22Rv1 (cell line): ENCODE measurements around the gene OPRD1.

ENCODE experiments used
- H3K27ac ChIP-seq: fragments of 450-650 bp; 2 replicates; pipeline ENCODE4 v1.5.1; 2017
- ZFX ChIP-seq: fragments of 450-650 bp; IDR thresholded peaks from 2 replicates; pipeline ENCODE4 v1.6.1; 2017; ENCODE audit warnings: antibody characterized with exemption, borderline replicate concordance
- TF ChIP-seq, protein P1 (sequence below): fragments of 450-650 bp; IDR thresholded peaks from 2 replicates; pipeline ENCODE4 v1.5.1; 2017; ENCODE audit warnings: mild to moderate bottlenecking

Gene OPRD1

DNA sequence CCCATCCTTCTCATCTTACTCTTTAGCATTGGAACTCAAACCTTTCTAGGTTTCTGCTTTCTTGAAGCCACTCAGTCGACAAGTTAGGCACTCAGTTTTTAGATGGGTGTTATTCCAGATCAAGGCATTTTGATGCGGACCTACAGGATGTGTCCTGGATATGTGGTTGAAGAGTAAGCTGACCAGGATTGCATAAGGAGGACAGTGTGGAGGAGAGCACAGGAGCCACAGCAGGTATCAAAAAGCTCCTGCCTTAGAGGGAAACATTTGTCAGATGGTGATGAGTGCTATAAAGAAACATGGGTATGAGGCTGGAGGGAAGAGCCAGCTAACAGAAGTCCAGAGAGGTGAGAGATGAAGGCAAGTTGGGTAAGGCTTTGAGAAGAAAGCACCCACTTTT lies 33.9 kb upstream of the OPRD1 start:
- TF ChIP-seq, protein P1, sequence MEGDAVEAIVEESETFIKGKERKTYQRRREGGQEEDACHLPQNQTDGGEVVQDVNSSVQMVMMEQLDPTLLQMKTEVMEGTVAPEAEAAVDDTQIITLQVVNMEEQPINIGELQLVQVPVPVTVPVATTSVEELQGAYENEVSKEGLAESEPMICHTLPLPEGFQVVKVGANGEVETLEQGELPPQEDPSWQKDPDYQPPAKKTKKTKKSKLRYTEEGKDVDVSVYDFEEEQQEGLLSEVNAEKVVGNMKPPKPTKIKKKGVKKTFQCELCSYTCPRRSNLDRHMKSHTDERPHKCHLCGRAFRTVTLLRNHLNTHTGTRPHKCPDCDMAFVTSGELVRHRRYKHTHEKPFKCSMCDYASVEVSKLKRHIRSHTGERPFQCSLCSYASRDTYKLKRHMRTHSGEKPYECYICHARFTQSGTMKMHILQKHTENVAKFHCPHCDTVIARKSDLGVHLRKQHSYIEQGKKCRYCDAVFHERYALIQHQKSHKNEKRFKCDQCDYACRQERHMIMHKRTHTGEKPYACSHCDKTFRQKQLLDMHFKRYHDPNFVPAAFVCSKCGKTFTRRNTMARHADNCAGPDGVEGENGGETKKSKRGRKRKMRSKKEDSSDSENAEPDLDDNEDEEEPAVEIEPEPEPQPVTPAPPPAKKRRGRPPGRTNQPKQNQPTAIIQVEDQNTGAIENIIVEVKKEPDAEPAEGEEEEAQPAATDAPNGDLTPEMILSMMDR, result no peak
- TF ChIP-seq ZFX, result no peak
- H3K27ac ChIP-seq, result no peak overlapping the region

DNA sequence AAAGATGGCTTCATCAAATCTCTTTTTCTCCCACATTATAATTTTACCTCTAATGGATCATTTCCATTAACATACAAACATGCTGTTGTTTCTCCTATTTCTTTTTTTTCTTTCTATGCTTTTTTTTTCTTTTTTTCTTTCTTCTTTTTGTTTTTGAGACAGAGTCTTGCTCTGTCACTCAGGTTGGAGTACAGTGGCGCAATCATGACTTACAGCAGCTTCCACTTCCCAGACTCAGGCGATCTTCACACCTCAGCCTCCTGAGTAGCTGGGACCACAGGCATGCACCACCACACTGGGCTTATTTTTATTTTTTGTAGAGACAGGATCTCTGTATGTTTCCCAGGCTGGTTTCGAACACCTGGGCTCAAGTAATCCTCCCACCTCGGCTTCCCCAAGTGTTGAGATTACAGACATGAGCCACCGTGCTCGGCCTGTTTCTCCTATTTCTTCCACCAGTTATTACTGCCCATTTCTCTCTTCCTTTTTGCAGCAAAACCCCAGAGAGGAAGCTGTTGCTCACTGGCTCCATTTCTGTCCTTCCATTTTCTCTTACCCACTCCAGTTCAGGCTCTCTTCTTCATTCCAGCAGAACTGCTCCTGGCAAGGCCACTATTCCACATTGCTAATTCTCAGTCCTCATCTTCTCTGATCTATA lies 32.1 kb upstream of the OPRD1 start:
- H3K27ac ChIP-seq, result no peak overlapping the region
- no peak for TF ChIP-seq ZFX
- TF ChIP-seq, protein P1, result no peak

DNA sequence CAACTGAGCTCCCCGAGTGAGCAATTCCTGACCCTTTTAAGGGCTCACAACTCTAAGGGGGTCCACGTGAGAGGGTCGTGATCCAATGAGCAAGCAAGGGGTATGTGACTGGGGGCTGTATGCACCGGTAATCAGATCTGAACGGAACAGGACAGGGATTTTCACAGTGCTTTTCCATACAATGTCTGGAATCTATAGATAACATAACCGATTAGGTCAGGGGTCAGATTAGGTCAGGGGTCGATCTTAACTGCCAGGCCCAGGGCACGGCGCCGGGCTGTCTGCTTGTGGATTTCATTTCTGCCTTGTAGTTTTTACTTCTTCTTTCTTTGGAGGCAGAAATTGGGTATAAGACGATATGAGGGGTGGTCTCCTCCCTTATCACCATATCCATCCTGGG lies 30.7 kb upstream of the OPRD1 start:
- H3K27ac ChIP-seq, result no peak overlapping the region
- TF ChIP-seq ZFX, result no peak
- TF ChIP-seq, protein P1, result no peak

- no peak overlapping the region for H3K27ac ChIP-seq
- TF ChIP-seq, protein P1, result no peak
- TF ChIP-seq ZFX, result no peak
These were observed 30.0 kb upstream of the OPRD1 start for GRCh38 chr1:28782011-28782410.

GRCh38 chr1:28783363-28783762 lies 28.6 kb upstream of the OPRD1 start:
- no peak overlapping the region for H3K27ac ChIP-seq
- TF ChIP-seq ZFX, result no peak
- TF ChIP-seq, protein P1, result no peak

- H3K27ac ChIP-seq, result no peak overlapping the region
- TF ChIP-seq ZFX, result no peak
- TF ChIP-seq, protein P1, result no peak
These were observed 22.6 kb upstream of the OPRD1 start for GRCh38 chr1:28789412-28789811.

- TF ChIP-seq ZFX, result no peak
- TF ChIP-seq, protein P1, result no peak
These were observed 22.2 kb upstream of the OPRD1 start for GRCh38 chr1:28789816-28790215.

More at GRCh38 chr1:28789816-28790215, 22.2 kb upstream of the OPRD1 start:
- H3K27ac ChIP-seq, result no peak overlapping the region
